ENCODE results near the gene PLIN4.
"Not testable (repeated sequence)": the region's sequence is repeated elsewhere in the genome, so short reads cannot be mapped to it uniquely, and the experiment has no call there.

The PLIN4 gene

DNA sequence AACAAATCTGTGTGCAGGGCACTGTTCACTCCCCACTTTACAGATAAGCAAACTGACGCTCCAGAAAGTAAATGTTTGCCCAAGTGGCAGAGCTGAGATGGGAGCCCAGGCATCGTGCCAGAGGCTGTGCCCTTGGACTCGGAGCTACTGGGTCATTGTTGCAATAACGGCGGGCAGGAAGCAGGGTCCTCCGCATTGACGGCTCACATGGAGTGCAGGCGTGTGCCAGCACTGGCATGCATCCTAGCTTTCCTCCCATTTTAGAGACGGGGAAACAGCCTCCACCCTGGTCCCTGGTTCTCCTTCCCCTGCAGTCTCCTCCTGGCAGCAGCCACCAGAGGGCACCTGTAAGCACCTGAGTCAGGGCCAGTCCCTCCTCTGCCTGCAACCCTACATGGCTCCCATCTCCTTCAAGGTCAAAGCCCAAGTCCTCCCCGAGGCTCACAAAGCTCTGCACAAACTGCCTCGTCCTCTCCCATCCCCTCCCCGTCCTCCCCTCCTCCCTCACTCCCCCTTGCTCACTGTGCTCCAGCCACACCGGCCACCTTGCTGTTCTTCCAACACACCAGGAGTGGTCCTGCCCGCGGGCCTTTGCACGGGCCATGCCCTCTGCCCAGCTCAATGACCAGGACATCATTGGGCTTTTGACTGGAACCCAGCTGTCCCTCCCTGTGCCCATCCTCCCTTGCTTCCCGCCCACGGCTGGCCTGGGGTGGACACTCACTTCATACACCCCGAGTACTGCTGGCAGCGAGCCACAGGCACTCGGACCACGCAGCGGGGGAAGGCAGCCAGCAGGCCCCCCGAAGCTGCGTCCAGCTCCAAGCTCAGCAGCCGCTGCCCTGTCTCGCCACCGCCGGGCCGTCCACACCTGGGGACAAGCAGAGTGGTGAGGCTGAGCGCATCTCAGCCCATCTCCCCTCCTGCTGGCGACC, 29.3 kb upstream of the PLIN4 start:
- peak; percentile 54 for DNase-seq

DNA sequence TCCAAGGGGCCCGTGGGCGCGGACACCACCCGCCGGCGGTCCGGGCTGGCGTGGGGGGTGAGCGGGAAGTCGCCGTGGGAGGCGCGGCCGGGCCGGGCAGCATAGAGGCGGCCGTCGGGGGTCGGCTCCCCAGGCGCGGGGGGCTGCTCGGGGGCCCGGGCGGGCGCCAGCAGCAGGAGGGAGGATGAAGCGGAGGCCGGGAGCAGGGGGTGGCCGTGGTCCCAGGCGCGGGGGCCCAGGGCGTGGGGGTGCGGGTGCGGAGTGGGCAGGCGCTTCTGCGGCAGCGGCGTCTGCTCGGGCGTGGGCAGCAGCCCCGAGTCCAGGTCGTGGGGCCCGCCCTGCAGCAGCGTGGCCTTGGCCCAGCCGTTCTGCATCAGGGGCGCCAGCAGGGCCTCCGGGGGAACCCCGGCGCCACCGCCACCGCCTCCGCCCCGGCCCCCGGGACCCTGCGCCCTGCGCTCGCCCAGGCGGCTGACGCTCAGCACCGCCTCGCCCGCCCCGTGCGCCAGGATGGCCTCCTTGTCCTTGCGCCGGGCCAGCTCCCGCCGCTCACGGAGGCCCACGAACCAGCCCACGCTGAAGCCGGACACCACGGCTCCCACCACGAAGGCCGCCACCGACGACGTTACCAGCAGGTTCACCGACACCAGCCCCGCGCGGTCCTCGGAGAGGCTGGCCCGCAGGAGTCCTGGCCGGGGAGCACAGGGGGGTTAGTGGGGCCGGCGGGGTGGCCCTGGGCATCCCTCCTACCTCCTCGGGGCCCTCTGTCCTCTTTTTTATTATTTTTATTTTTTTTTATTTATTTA, 25.8 kb upstream of the PLIN4 start:
- no peak for DNase-seq

DNA sequence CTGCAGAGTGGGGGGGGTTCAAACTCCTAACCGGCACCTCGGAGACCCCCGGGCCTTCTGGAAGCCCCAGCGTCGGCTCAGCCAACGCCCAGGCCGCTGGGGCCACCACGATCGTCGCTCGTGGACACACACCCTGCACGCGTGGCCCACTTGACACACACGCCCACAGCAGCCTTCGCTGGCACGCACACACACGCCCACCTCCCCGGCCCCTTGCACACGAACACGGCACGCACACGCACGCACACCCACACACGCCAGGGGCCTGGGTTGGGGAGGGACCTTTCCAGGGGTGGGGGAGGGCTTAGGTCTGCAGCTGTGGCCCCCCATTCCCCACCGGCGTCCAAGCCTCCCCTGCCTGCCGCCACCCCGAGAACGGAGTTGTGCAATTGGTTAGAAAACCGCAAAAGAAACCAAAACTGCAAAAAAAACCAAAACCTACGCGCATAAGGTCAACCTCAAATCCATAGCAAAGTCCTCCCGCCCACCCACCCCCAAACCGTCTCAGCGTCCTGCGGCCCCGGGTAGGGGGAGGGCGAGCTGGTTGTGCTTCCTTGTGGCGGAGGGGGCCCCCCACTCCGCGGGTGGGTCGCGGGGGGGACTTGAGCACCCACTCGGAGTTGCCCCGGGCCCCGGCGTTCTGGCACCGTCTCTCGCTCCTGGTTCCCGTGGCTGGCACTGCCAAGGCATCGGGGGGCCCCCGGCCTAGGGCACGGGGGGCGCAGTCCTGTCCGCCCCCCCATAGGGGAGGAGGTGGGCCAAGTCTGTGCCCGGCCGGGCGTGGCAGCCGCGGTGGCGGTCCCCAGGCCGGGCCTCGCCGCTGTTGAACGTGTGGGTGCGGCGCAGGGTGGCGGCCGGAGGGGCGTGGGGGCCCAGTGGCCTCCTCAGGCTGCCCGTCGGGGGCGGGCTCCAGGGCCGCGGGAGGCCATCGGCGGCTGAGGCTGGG, 24.9 kb upstream of the PLIN4 start:
- DNase-seq = peak; percentile 37

DNA sequence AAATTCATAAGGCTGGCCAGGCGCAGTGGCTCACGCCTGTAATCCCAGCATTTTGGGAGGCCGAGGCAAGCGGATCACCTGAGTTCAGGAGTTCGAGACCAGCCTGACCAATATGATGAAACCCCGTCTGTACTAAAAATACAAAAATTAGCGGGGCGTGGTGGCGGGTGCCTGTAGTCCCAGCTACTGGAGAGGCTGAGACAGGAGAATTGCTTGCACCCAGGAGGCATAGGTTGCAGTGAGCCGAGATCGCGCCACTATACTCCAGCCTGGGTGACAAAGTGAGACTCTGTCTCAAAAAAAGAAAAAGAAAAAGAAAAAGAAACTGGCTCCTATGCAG, 23.5 kb upstream of the PLIN4 start:
- DNase-seq = not testable (repeated sequence)

DNA sequence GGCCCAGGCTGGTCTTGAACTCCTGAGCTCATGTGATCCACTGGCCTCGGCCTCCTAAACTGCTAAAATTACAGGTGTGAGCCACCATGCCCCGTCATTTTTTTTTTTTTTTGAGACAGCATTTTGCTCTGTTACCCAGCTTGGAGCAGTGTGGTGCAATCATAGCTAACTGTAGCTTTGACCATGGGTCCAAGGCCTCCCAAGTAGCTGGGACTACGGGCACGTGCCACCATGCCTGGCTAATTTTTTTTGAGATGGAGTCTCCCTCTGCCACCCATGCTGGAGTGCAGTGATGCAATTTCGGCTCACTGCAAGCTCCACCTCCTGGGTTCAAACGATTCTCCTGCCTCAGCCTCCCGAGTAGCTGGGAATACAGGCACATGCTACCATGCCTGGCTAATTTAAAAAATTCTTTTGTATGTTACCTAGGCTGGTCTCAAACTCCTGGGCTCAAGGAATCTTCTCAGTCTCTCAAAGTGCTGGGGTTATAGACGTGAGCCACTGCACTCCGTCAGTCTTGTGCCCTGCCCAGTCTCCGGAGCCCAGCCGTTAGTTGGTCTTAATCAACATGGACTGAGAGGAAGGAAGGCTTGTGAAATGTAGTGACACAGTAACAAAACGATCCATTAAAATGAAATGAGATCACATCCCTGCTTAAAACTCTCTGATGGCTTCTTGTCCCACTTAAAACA, 23.0 kb upstream of the PLIN4 start:
- peak; percentile 41 for DNase-seq

DNA sequence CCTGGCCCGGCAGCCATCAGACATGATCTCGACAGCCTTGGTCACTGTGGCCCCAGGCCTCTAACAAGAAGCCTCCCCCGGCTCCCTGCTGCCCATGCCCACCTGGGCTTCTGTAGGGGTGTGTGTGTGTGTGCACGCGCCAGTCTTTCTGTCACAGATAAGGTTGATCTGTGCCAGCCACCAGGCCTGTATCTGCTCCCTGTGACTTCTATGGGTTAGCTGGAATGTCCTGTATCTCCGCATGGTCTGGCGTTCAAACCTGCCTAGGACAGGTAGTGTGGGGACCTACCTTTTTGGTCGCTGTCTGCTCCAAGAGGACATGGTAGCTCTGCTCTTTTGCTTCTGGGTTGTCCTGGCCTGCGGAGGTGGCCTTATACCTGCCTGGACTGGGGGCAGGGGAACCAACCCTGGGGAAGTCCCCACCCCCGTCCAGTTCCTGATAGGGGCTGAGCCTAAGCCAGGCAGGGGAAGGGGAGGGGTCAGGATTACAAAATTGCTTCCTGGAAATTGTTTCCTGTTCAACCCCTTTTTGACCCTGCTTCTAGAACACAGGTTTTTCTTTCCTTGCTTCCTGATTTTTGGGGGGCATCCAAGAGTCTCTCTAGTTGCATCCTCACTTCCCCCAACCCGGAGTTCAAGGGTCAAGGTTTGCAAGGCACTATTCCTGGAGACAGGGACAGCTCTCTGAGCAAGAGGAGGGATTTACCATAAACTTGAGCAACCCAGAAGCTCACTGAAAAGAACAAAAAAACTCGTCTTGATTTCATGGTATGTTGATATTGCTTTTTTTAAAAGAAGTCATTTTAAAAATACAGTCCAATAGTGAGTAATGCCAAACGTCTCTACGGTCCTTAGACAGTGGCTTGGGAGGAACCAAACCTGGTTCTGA, 21.7 kb upstream of the PLIN4 start, which contains the start of gene LRG1:
LRG1 (minus strand) TSS at position 344 of the 889 bp plus-strand sequence; CDS start at position 321, 23 bp downstream.
- peak; percentile 84 for DNase-seq

DNA sequence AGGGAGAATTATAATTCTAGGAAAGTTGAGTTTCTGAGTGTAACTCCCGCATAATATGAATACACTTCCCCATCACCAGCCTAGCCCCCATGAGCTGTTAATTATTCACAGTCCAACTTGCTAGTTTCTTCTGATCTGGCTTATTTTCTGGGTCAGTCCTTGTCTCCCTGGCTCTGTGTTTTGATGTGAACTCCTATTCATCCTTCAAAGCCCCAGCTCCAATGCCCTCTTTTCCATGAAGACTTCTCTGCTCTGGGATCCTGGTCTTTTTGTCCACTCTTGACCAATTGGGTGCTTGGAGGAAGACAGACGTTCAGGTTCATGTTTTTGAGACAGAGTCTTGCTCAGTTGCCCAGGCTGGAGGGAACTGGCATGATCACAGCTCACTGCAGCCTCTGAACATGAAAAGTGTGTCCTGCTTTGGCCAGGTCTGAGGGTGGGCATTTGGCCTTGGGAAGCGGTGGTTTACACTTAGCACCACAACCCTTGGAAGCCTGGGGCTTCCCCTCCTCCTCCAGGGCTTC, 20.9 kb upstream of the PLIN4 start:
- DNase-seq = no peak

DNA sequence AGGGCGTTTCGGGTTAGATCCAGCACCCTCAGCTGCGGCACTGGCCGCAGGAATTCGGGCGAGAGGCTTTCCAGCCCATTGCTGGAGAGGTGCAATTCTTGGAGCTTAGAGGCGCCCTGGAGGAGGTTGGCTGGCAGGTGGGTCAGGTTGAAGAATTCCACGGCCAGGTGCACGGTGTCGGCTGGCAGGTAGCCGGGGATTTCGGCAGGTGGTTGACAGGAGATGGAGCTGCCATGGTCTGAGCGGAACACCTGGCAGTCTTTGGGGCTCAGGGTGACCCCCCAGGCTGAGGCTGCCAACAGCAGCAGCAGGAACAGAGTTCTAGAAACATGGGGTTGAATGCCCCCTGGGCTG, 20.3 kb upstream of the PLIN4 start:
- DNase-seq = no peak

DNA sequence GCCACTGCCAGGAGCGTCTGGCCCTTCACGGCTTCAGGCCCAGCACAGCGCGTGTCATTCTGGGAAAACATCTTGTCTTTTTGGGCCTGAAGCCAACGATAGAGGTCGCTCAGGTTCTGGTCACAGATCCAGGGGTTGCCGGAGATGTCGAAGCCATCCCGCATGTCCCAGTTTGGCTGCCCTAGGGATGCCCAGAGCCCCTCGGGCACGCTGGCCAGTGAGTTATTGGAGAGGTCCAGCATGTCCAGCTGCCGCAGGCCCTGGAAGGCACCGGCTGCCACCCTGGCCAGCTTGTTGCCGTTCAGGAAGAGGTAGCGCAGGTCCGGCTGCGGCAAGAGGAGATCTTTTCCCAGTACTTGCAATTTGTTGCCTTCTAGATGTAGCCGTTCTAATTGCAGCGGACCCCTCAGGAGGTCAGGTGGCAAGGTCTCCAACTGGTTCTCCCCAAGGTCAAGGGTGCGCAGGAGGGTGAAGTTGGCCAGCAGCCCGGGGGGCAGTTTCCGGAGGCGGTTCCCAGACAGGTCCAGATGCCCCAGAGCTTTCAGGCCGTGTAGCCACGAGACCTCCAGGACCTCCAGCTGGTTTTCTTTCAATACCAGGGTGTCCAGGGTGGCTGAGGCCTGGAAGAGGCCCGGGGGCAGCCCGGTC, 19.8 kb upstream of the PLIN4 start:
- no peak for DNase-seq

DNA sequence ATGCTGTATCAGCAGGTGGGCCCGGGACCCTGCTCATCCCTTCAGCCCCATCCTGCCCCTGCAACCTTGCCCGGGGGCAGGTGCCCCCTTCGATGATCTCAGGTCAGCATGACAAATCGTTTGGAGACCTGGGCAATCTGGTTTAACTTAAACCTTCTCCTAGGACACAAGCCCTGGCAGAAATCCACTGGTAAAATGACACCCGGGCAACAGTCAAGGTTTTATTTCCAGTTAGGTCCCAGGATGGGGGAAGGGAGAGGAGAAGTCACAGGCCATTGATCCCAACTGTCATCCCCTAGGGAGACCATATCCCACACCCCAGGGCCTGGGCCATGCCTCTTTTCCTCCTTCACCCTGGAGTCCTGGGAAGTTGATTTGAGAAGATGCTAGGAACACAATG, 18.5 kb upstream of the PLIN4 start:
- DNase-seq = no peak

DNA sequence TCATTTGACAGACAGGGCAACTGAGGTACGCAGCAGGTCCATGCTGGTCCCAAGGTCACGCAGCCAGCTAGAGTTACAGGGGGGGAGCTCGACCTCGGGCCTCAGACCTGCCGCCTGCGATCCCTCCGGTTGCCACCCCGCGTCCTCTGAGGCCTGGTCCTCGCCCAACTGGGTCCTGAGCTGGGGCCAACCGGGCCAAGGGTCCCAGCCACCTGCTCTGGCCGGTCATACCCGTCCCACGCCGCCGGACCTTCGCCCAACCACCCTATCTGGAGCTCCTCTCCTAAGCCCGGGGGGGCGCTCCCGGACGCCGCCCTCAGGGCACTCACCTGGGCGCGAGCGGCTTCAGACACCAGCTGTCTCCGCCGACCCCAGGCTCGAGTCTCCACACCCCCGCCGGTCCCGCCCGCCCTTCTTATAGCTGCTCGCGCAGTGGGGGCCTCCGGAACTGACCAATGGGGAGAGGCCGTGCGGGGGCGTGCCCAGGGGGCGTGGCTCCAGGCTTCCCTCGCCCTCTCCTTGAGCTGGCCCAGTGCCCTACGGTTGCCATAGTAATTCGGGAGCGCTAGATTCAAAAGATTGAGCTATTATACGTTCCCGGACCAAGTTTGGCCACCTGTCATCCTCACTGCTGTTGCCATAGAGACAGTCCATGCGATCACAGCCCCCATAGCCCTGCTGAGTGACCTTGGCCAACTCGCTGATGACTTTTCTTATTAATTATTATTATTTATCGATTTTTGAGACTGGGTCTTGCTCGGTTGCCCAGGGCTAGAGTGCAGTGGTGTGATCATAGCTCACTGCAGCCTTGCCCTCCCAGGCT, 16.8 kb upstream of the PLIN4 start, which contains the start of gene PLIN5:
PLIN5 (minus strand) TSS at position 389 of the 823 bp plus-strand sequence. CDS start 1,150 bp downstream, outside the sequence.
- peak; percentile 90 for DNase-seq

DNA sequence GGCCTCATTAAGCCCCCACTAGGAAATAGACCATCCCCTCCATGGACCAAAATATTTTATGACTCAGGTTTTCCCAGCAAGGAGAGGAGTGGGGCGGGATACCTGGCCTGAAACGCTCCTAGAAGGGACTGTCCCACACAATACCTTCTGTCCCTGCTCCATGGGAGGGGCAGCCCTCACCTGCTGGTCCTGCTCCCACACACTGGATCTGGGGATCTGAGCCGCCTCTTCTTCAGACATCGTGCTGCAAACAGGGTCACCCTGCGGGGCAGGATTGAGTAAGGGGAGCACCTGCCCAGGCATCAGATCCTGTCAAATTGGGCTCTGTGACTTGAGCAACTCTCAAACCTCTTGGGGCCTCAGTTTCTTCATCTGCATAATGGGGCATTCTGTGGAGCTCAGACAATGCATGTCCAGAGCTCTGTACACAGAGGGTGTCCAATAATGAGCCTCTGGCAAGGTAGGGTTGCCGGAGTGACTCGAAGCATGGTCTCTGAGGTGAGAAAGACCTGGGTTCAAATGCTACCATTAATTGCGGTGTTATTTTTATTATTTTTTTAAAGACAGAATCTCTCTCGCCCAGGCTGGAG, 15.6 kb upstream of the PLIN4 start:
- no peak for DNase-seq

DNA sequence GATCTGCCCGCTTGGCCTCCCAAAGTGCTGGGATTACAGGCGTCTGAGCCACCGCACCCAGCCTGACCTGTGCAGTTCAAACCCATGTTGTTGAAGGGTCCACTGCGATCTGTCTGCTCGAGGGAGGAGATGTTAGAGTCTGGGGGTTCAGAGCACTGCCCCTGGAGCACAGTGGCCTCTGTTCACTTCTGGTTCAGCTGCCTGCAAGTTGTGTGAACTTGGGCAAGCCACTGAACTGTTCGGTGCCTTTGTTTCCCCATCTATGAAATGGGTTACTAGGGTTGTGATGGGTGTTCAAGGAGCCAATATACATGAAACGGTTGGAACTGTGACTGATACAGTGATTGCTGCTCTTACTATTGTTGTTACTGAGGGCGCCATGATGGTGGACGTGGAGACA, 15.0 kb upstream of the PLIN4 start:
- DNase-seq = no peak

DNA sequence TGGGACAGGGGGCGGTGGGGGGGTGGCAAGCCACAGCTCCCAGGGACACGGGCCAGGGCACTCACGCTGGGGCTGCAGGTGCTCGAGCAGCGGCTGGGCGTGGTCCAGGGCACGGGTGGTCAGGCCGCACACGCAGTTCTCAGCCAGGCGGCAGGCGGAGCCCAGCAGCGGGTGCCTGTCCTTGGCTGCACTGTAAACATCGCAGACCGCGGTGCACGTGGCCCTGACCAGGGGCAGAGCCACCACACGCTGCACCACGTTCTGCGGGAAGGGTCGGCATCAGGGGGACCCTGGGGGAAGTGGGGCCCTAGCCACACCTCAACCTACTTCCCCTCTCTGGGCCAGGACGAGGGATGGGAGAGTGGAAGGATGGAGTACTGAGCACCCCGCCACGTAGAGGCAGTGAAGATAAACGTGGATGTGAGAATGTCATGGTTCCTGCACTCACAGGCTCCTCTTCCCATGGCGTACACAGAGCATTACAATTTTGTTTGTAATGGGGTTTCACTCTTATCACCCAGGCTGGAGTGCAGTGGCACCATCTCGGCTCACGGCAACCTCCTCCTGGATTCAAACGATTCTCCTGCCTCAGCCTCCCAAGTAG, 13.4 kb upstream of the PLIN4 start:
- DNase-seq = no peak

DNA sequence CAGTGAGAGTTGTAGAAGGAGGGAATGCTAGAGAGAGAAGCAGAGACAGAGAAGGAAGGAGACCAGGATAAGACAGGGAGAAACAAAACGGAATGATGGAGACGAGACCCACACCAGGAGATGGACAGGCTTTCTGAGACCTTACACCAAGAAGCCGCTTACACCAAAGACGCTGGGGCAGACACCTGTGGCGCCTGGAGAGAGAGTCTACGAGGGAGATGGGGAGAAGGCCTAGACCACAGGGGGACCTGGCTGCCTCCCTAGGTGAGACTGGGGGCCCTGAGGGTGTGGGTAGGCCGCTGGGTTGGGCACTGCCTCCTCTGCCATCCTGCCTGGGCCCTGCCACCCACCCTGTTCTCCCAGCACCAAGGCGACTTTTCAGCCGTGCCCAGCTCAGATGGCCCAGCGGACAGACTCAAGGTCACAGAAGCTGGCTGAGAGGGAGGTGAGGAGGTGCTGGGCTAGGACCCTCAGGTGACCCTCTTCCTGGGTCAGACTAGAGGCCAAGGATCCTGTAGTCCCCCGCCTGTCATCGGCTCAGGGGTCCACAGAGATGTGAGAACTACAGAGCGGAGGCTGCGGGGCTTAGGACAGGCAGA, 11.7 kb upstream of the PLIN4 start:
- DNase-seq = no peak

DNA sequence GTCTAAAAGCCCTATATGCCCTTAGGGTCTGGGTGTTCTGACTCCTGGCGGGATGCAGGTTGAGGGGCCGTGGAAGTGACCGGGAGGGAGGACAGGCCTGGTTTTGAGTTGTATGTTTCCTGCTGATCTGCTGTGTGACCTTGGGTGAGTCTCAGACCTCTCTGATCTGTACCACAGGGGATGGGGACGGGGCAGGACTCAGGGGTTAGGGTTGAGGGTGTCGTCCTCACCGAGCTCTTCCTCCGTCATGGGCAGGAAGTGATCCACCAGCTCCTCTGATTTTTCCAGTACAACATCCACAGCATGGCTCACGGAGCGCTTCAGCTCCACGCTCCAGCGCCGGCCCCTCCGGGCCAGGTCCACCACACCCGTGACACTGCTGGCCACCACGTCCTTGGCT, 10.6 kb upstream of the PLIN4 start:
- no peak for DNase-seq

DNA sequence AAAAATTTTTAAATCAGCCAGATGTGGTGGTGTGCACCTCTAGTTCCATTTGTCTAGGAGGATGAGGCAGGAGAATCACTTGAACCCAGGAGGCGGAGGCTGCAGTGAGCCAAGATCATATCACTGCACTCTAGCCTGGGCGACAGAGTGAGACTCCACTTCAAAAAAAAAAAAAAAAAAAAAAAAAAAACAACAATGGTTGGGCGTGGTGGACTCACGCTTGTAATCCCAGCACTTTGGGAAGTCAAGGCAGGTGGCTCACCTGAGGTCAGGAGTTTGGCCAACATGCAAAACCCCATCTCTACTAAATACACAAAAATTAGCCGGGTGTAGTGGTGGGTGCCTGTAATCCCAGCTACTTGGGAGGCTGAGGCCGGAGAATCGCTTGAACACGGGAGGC, 9.1 kb upstream of the PLIN4 start:
- DNase-seq = not testable (repeated sequence)

DNA sequence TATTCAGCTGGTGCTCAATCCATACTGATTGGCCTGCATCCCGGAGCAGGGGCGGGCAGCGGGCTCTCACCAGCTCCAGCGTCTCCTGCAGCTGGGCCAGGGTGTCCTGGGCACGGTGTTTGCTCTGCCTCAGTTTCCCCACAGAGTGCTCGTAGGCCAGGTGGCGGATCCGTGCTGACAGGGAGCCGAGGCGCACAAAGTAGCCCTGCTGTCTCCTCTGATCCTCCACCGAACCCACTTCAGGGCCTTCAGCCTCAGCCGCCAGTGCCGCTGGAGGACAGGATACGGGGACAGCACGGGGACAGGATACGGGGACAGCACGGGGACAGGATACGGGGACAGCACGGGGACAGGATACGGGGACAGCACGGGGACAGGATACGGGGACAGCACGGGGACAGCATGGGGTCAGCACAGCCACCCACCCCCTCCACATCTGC, 7.3 kb upstream of the PLIN4 start:
- DNase-seq = no peak
